Hepatocyte (in vitro differentiated cells): ENCODE data around the gene GFOD1.

Source experiments
- EZH2 ChIP-seq: fragments of 200-600 bp; sonication (generic); IDR thresholded peaks from 2 replicates; pipeline ENCODE4 v1.6.1; 2016; ENCODE audit warnings: antibody characterized with exemption, mild to moderate bottlenecking, borderline replicate concordance
- TF ChIP-seq, protein P1 (sequence below): fragments of 200-600 bp; sonication (generic); IDR thresholded peaks from 2 replicates; pipeline ENCODE4 v1.5.1; 2016; ENCODE audit warnings: antibody characterized with exemption, mild to moderate bottlenecking; ENCODE audit not compliant: poor library complexity

DNA sequence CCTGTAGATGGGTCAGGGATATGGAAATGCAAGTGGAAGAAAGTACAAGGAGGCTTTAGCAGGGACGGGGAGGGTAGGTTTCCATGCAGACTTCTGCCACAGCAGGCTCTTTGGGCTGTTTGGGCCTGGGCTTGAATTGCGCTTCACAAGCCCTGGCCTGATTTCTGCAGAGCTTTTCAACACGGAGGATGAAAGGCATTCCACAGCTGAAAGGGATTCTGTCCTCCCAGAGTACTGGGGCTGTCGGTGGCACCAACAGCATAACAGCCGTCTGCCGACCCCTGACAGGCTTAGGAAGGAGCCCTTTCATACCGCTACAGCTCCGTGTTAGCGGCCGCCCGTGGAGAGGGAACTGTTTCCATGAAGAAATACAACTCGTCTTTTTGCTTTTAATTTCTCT is 136.1 kb downstream of the GFOD1 start:
- TF ChIP-seq, protein P1, sequence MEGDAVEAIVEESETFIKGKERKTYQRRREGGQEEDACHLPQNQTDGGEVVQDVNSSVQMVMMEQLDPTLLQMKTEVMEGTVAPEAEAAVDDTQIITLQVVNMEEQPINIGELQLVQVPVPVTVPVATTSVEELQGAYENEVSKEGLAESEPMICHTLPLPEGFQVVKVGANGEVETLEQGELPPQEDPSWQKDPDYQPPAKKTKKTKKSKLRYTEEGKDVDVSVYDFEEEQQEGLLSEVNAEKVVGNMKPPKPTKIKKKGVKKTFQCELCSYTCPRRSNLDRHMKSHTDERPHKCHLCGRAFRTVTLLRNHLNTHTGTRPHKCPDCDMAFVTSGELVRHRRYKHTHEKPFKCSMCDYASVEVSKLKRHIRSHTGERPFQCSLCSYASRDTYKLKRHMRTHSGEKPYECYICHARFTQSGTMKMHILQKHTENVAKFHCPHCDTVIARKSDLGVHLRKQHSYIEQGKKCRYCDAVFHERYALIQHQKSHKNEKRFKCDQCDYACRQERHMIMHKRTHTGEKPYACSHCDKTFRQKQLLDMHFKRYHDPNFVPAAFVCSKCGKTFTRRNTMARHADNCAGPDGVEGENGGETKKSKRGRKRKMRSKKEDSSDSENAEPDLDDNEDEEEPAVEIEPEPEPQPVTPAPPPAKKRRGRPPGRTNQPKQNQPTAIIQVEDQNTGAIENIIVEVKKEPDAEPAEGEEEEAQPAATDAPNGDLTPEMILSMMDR: no peak
- TF ChIP-seq EZH2: no peak
